NOMO-1 treated with DMSO at 0.1 percent for 48 hours (cell line): ENCODE data around the gene UFC1.
A peak's percentile ranks its signal among the peaks of the same experiment; 100 is the strongest.
"Not testable (repeated sequence)": the region's sequence is repeated elsewhere in the genome, so short reads cannot be mapped to it uniquely, and the experiment has no call there.

Experiments used
- DNase-seq: peaks from one replicate; lab custom pipeline; 2025; ENCODE audit not compliant: unreplicated experiment; lab: John Stamatoyannopoulos, UW

UFC1 gene

GRCh38 chr1:161153682-161154337, at the start of gene UFC1:
Gene UFC1 (plus strand): TSS chr1:161153978. CDS start chr1:161153998, 20 bp downstream.
- peak; percentile 93 for DNase-seq

- DNase-seq = no peak
Measured at GRCh38 chr1:161106431-161106830, 47.3 kb upstream of the UFC1 start.

GRCh38 chr1:161111117-161111516, 42.7 kb upstream of the UFC1 start:
- no peak for DNase-seq

GRCh38 chr1:161111527-161111926, 42.3 kb upstream of the UFC1 start:
- DNase-seq = peak; percentile 73

GRCh38 chr1:161113915-161114314, 39.9 kb upstream of the UFC1 start:
- DNase-seq = no peak

- DNase-seq = no peak
Measured at GRCh38 chr1:161114556-161114955, 39.2 kb upstream of the UFC1 start.

GRCh38 chr1:161115132-161115711, 38.6 kb upstream of the UFC1 start:
- DNase-seq = peak; percentile 16

GRCh38 chr1:161115961-161116360, 37.8 kb upstream of the UFC1 start:
- DNase-seq = not testable (repeated sequence)

- peak; percentile 76 for DNase-seq
Measured at GRCh38 chr1:161117759-161118581, 35.8 kb upstream of the UFC1 start, which contains the start of the genes NIT1 and PFDN2. Gene NIT1 (plus strand): TSS chr1:161118105. CDS start chr1:161118177, 72 bp downstream. Gene PFDN2 (minus strand): TSS chr1:161118037. CDS start chr1:161118026, 11 bp downstream.

GRCh38 chr1:161119092-161119903, 34.5 kb upstream of the UFC1 start:
- peak; percentile 44 for DNase-seq

GRCh38 chr1:161121042-161121650, 32.6 kb upstream of the UFC1 start:
- no peak for DNase-seq

GRCh38 chr1:161121834-161122233, 31.9 kb upstream of the UFC1 start:
- peak; percentile 59 for DNase-seq

GRCh38 chr1:161122967-161123366, 30.8 kb upstream of the UFC1 start:
- no peak for DNase-seq

GRCh38 chr1:161127649-161128048, 26.1 kb upstream of the UFC1 start:
- DNase-seq = peak; percentile 41

- DNase-seq = no peak
Measured at GRCh38 chr1:161128591-161129420, 25.0 kb upstream of the UFC1 start.

GRCh38 chr1:161130266-161130665, 23.5 kb upstream of the UFC1 start:
- DNase-seq = no peak

- DNase-seq = no peak
Measured at GRCh38 chr1:161131523-161132409, 22.0 kb upstream of the UFC1 start.

GRCh38 chr1:161132410-161133219, 21.2 kb upstream of the UFC1 start, which contains the start of gene DEDD:
Gene DEDD (minus strand): TSS chr1:161132667. CDS start chr1:161124462, 8,205 bp downstream.
- DNase-seq = peak; percentile 98
